A673 (cell line): Measurements from ENCODE around the gene CDK14.

Source experiments
- CTCF ChIP-seq: fragments of 300-800, 200-600 bp; sonication (generic); conservative IDR thresholded peaks from 2 replicates; pipeline ENCODE4 v1.5.1; 2017; ENCODE audit warnings: low read depth, mild to moderate bottlenecking, antibody characterized with exemption, low read length, moderate library complexity, mixed read lengths
- EZH2 ChIP-seq: fragments of 200-600 bp; sonication (generic); IDR thresholded peaks from 2 replicates; pipeline ENCODE4 v1.6.1; 2017; ENCODE audit warnings: borderline replicate concordance, low read depth, mild to moderate bottlenecking, mixed read lengths, antibody characterized with exemption, low read length; ENCODE audit not compliant: poor library complexity, severe bottlenecking

GRCh38 chr7:91137788-91138368 is 541.8 kb downstream of the CDK14 start:
- TF ChIP-seq CTCF (no peak), EZH2 (no peak)
